ENCODE measurements around the gene RASEF.

Gene RASEF

GRCh38 chr9:83034587-83034986, 28.4 kb downstream of the RASEF start:
- no peak for TF ChIP-seq CTCF (conservative IDR thresholded peaks at IDR 0.05)
- H3K27ac ChIP-seq, result no peak overlapping the region

- no peak for TF ChIP-seq CTCF (conservative IDR thresholded peaks at IDR 0.05)
- no peak overlapping the region for H3K27ac ChIP-seq
Observed at GRCh38 chr9:83034026-83034425, 28.9 kb downstream of the RASEF start.

- TF ChIP-seq CTCF (conservative IDR thresholded peaks at IDR 0.05), result no peak
- H3K27ac ChIP-seq, result no peak overlapping the region
Observed at GRCh38 chr9:83032065-83032625, 30.8 kb downstream of the RASEF start.

- H3K27ac ChIP-seq, result no peak overlapping the region
- no peak for TF ChIP-seq CTCF (conservative IDR thresholded peaks at IDR 0.05)
Observed at GRCh38 chr9:83030391-83031107, 32.4 kb downstream of the RASEF start.

GRCh38 chr9:83029531-83030137, 33.3 kb downstream of the RASEF start:
- no peak overlapping the region for H3K27ac ChIP-seq
- no peak for TF ChIP-seq CTCF (conservative IDR thresholded peaks at IDR 0.05)

GRCh38 chr9:83027153-83027891, 35.6 kb downstream of the RASEF start:
- no peak overlapping the region for H3K27ac ChIP-seq
- TF ChIP-seq CTCF (conservative IDR thresholded peaks at IDR 0.05), result no peak

GRCh38 chr9:83024506-83025125, 38.3 kb downstream of the RASEF start:
- H3K27ac ChIP-seq, result no peak overlapping the region
- TF ChIP-seq CTCF (conservative IDR thresholded peaks at IDR 0.05), result no peak

Measured in VCaP (cell line).